Suprapubic skin (tissue), 4 donors: ENCODE data around the gene SS18L1.

Experiments
- EP300 ChIP-seq: sonication (generic); formaldehyde crosslinking; IDR thresholded peaks from one replicate; pipeline ENCODE4 v1.6.1; 2017; ENCODE audit warnings: antibody characterized with exemption
- POLR2A ChIP-seq, 2 donors: fragments of 450-650 bp; IDR thresholded peaks; one replicate each; pipeline ENCODE4 v1.6.1; 2017; ENCODE audit warnings: antibody characterized with exemption in 2 of 2, mild to moderate bottlenecking in 2 of 2, moderate library complexity in 2 of 2
- POLR2AphosphoS5 ChIP-seq, 3 donors: sonication (generic); formaldehyde crosslinking; IDR thresholded peaks; one replicate each; pipeline ENCODE4 v1.6.1; 2017; ENCODE audit warnings: antibody characterized with exemption in 3 of 3
- TF ChIP-seq, protein P1 (sequence below), 2 donors: fragments of 200-600 bp in 1 of 2; fragments of 450-650 bp in 1 of 2; sonication (generic) in 1 of 2; IDR thresholded peaks; one replicate each; pipeline ENCODE4 v1.5.1; 2016 to 2019; ENCODE audit warnings: antibody characterized with exemption in 2 of 2, mild to moderate bottlenecking in 1 of 2, moderate library complexity in 1 of 2

DNA sequence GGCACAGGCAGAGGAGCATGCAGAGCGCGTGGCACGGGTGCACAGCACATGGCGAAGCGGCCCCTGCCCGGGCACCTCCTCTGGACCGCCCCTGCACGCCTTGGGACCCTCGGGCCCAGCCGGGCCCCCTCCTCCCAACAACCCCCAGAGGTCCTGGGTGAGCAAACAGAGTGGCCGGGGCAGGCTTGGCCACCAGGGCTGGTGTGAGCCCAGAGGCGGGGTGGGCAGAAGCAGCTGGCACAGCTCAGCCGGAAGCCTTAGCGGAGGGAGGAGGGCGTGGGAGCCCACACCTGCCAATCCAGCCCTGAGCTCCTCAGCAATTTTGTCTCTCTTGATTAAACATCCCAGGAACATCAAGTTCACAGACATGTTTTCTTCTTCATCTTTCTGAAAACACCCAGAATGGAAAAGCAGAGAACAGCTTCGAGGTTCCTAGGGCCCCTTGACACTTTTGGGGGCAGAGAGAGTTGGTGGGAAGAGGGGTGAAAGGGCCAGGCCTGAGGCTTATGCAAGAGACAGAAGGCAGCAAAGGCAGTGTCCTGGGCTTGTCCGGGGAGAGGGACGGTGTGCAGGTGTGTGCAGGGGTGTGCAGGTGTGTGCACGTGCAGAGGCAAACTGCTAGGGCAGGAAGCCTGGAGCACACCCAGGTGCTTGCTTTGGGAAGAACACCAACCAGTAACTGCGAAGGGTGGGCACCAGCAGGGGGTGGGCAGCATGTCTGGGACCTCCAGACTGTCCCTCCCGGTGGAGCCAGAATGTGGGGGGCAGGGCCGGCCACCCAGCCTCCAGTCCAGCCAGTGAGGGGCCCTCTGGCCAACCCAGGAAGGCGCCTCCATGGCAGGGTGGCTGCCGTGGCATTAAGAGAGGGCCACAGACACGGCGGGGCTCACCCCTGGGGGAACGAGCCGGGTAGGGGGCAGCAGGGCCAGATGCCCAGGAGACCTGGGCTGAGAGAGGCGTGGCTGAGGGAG, 71.7 kb downstream of the SS18L1 start:
- TF ChIP-seq POLR2AphosphoS5 (IDR thresholded peaks at IDR 0.05) (no peak), POLR2A (IDR thresholded peaks at IDR 0.05) (no peak), EP300 (no peak)
- TF ChIP-seq, protein P1, sequence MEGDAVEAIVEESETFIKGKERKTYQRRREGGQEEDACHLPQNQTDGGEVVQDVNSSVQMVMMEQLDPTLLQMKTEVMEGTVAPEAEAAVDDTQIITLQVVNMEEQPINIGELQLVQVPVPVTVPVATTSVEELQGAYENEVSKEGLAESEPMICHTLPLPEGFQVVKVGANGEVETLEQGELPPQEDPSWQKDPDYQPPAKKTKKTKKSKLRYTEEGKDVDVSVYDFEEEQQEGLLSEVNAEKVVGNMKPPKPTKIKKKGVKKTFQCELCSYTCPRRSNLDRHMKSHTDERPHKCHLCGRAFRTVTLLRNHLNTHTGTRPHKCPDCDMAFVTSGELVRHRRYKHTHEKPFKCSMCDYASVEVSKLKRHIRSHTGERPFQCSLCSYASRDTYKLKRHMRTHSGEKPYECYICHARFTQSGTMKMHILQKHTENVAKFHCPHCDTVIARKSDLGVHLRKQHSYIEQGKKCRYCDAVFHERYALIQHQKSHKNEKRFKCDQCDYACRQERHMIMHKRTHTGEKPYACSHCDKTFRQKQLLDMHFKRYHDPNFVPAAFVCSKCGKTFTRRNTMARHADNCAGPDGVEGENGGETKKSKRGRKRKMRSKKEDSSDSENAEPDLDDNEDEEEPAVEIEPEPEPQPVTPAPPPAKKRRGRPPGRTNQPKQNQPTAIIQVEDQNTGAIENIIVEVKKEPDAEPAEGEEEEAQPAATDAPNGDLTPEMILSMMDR (IDR thresholded peaks at IDR 0.05): no peak
